CMK (cell line): ENCODE measurements around the gene DNAJB8.

ENCODE experiments used
- DNase-seq: peaks from one replicate; pipeline ENCODE4 v3.0.0-alpha.2; 2010; ENCODE audit warnings: low read depth

DNAJB8 gene

DNA sequence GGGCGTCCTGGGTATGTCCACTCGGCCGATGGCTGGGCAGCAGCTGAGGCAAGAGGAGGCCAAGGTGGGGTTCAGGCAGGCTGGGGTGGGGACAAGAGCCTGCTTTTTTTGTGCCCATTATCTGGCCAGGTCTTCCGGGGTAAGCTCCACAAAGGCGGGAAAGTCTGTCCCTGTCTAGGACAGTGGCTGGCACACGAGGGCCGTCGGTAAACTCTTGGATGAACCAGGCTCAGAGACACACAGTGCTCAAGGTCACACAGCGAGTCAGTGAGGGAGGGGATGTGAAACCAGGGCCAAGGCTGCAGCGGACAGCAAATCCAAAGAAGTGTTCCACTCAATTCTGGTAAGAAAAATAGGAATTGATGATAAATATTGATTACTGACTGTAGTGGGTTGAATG lies 2.9 kb downstream of the DNAJB8 start:
- no peak for DNase-seq

DNA sequence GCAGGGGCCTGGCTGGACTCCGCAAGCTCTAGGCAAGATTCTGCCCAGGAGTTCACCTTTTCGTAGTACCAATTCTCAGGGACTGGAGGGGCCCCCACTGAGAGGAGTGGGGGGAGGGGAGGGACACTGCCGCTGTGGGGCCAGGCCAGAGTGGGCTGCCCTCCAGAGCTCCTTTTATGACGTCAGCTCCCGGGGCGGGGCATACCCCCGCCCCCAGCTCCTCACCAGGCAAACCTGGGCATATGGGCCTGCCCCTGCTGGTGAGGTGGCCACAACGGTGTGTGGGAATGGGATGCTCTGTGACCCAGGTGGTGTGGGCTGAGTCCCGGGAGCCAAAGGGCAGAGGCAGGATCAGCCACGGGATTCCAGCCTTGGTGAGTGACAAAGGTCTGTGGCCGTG lies 3.3 kb downstream of the DNAJB8 start:
- DNase-seq: no peak

DNA sequence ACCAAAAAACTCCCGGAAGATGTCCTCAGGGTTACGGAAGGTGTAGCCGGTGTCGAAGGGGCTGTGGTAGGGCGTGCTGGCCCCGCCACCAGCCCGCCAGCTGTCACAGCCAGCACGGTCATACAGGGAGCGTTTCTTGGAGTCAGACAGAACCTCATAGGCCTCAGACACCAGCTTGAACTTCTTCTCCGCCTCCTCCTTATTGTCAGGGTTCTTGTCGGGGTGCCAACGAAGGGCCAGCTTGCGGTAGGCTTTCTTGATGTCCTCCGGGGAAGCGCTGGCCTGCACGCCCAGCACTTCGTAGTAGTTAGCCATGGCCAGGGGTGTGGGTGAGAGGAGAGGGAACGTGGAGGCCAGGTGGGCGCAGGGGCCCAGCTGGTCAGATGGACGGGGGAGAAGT lies 3.8 kb downstream of the DNAJB8 start:
- DNase-seq: no peak

DNA sequence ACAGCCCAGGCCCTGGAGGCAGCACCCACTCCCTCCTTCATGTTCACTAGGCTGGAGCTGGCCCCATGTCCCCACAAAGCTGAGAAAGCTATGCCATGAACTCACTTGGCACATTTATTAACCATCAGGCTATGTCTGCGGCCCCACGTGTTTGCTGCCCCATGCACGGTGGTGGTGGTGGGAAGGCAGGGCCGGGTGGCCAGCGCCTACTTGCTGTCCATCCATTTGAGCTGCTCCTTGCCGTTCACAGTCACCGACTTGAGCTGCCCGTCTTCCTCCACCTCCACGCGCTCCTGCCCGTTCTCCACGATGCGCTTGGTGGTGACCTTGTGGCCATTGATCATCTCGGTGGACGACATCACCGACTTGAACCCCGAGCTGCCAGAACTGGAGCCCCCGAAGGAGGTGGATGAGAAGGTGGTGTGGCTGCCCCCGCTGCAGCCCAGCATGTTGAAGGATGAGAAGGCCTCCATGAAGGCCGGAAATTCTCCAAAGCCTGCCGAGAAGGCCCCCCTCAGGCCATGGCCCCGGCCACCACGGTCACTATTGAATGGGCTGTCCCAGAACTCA lies 4.3 kb downstream of the DNAJB8 start:
- DNase-seq: no peak

DNA sequence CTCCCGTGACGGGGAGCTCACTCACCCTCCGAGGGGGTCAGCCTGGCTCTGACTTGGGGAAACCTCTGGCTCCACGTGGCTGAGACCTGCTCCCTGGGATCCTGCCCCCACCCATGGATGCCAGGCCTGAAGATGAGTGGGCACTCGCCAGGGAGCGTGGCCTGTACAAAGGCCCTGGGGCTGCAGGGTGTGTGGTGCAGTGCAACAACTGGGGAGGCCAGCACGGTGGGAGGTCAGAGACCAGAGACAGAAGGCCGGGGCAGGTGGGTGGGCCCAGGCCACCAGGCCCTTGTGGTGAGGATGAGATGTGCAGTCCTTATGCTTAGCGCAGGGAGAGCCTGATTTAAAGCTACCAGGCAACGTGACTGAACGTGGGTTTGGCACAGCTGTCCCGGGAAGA lies 5.0 kb downstream of the DNAJB8 start:
- no peak for DNase-seq

DNA sequence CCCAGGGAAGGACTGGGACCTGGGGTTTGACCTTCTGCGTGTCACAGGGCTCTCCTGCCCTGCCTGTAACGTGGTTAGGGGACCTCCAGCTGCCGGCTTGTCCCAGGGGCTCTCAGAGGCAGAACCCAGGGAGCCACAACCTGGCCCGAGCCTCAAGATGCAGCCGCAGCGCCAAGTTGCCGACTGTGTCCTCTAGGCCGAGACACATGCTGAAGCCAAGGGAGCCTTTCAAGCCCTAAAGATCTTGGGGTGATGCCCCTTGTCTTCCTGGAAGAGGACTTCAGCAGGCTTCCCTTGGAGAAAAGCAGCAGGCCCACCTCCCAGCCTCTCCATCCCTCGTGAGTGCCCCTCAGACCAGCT lies 7.2 kb downstream of the DNAJB8 start:
- DNase-seq: no peak

DNA sequence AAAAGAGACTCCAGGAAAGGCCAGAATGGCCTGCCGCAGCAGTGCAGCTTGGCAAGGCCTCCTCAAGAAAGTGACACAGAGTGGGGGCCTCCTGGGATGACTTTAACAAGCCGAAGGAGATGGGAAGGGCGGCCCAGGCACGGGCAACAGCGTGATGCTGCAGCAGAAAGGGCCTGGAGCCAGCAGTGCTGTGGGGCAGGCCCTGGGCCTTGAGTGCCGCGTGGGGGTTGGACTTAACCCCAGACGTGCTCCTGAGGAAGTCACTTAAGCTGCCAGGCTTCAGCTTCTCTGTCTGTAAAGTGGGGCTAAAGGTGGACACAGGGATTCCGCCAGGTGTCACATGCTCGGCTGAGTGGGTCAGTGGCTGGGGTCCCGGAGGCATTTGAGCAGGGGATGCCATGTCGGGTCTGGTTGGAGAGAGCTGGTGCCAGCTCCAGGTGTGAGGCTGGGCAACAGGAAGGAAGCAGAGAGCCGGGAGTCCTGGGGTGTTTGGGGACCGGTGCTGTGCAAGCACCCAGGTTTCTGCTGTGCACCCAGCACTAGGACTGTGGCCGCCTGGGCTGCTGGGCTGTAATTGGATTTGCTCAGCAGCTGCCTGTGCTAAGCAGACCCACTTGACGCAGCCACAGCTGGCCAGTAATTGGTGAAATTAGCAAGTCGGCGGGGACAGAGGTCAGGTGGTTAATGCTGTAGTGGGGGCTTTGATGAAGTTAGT lies 7.8 kb downstream of the DNAJB8 start:
- no peak for DNase-seq

DNA sequence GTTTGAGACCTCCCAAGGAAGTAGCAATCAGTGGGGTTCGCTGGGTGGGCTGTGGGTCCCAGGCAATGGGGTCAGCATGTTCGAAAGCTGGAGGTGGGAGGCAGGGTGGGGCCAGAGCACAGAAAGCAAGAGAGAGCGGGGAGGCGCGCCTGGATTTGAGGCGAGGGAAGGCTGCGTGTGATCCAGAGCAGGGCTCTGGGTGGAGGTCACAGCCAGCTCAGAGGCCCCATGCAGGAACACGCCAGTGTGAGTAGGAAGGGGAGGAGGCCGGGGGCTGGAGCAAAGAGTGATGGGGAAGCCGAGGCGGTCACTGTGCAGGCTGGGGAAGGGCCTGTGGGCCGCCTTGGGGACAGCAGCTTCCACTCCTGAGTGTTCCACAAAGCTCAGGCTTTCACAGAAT lies 8.8 kb downstream of the DNAJB8 start:
- no peak for DNase-seq

DNA sequence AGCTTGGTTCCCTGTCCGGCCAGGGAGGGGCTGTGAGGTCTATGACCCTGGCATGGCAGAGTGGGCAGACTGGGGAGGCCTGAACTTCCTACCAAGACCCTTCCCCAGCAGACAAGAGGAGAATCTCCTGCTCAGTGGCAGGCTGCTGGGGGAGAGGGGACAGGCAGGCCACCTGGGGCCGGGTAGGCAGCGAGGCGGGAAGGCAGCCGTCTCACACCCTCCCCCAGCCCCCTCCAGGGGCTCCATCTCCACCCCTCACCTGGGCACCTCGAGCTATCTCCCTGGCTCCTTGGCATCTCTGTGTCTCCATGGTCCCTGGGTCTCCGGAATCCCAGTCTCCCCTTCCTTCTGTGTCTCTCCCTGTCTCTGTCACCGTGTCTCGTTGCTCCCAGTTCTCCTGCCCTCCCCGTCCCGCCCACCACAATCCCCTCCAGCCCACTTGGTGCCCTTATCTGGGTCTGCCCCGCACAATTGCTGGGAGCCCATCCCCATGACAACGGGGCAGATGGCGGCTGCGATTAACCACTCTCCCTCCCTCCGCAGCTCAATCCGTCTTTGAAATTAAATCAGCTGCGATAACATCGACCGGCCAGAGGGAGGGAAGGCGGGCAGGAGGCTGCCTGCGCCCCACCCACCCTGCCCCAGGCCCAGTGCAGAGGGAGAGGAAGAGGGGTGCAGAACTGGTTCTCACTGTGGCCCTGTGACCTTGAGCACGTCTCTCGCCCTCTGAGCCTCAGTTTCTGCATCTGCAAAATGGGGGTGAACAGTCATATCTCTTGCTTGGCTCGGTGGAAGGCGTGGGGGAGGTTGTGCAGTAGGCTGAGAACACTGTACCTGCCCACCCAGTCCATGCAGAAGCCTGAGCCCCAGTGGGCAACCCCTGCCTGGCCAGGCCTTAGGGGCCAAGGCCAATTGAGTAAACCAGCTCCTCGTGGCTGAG lies 9.6 kb downstream of the DNAJB8 start:
- DNase-seq: peak; percentile 72

DNA sequence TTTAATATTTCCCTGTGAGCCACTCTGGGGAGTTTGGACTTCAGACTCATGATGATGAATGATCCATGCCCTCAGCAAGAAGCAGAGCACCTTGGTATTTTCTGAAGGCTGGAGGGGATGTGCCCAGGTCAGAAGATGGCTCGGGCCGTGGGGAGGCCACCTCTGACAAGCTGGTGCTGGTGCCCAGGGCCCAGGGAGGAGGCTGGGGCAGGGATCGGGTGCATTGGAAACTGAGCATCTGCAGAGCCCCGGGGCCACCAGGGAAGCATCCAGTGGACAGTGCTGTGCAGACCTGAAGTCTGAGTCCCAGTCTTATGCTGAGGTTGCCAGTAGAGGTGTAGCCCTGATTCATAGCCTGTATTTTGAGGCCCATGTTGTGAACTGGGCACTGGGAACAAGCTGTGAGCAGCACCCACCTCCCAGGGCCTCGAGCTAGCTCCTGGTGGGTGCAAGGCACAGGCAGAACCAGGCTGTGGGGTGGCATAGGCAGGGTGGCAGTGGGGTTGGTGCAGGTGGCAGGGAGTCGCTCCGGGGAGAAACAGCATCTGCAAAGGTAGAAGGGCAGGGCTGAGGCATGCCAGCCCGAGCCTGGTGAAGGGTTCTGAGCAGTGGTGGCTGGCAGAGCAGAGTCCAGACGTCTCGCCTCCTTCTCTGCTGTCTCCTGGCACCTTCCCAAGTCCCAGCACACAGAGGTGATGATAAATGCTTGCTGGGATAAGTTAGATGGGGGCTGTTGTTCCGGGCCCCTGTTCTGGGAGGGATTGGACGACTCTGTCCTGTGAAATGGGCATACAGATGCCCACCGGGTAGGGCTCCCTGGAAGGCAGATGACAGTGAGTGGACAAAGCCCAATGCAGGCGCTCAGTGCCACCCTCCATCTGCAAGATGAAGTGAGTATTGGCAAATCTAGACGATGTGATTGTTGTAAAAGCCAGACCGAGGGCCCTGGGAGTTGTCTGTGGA lies 10.6 kb downstream of the DNAJB8 start:
- DNase-seq: no peak

DNA sequence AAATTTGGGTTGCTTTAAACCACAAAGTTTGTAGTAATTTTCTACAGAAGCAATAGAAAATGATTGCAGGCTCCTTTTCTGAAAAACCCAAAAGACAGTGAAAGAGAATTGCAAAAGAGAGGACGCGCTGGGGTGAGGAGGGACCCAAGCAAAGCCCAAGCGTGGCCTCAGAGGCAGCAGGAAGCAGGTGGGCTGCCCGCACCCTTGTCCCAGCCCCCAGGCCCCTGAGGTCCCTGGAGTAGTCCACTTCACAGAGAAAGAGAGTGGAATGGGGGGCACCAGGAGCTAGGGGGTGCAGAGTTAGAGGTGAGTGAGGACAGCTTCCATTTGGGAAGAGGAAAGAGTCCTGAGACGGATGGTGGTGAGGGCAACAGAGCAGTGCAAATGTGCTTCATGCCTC lies 11.6 kb downstream of the DNAJB8 start:
- DNase-seq: no peak

DNA sequence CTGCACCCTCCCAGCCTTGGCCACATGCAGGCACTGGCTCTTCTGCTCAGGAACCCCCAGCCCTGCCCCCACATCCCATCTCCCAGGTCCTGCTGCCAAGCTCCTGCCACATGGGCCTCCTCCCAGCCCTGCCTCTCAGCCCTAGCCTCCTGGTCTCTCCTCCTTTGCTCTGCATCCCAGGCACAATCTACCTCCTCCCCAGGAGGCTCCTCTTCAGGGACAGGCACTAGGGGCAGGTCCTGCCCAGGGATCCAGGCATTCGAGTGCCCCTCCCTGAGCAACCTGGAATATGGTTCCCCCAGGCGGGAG lies 12.4 kb downstream of the DNAJB8 start:
- no peak for DNase-seq

DNA sequence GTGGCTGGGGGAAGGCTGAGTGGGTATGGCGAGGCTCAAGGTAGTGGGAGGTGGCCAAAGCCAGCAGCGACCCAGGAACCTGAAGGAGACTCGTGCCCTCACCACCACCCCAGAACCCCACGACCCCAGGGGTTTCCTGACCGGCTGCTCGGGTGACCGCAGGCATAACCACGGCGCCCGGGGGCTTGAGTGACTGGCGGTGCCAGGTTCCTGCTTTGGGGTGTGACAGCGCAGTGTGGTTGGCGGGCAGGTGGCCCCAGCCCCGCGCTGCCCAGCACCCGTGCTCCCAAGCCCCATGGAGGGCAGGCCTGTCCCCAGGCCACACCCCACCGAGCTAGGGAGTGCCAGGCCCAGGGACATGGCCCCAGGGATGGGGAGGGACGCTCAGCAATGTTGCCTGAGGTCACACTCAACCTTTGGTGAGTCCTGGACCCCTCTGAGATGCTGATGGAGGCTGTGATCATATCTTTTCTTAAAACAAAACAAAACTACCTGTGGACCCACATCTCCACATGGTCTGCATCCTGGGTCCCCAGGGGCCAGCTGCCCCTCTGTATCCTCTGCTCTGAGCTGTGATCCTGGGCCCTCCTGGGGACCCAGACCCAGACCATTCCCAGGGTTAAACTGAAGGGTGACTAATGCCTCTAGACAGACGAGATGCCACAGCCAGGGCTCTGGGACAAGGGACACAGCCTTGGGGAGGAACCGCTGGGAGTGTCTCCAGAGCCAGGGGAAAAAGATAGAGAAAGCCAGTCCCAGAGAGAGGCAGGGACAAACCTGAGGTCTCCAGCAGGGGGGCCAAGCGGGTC lies 13.0 kb downstream of the DNAJB8 start:
- no peak for DNase-seq

DNA sequence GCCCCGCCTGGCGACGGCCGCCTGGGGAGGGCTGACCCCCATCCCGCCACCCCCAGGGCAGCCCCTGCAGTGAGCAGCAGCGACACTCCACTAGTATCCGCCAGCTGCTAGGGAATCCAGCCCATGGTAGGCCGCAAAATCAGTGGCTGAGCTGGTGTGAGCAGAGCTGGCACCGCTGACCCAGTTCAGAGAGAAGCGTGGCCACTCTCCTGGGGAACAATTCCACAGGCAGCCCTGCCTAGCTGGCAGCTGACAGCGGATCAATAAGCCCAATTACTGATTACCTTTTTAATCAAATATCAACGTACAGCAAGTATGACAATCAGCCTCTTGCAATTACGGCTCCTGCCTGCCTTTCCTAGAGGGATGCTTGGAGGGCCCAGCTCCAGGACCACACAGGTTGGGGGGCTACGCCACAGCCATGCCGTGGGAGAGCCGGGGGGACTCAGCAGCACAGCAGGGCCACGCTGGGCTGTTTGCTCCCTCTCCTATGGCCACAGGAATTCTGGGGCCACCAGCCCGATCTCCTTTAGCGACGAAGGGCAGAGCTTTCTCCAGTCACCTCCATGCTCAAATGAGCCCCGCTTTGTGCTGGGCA lies 13.9 kb downstream of the DNAJB8 start:
- no peak for DNase-seq

DNA sequence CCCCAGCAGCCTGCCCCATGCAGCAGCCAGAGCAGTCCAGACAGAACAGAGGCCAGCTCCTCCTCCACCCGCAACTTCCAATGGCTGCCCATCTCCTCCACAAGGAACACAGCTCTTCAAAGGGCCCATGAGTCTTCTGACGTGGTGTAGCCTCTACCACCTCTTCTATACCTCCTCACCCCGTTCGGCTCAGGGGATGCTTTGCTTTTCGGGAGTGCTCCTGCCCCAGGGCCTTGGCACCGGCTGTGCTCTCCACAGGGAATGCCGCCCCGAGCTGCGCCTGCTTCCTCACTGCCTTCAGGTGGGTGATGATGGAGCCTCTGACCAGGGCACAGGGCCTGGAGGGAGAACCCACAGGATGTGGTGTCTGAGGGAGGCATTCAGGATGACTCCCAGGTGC lies 14.6 kb downstream of the DNAJB8 start:
- no peak for DNase-seq

DNA sequence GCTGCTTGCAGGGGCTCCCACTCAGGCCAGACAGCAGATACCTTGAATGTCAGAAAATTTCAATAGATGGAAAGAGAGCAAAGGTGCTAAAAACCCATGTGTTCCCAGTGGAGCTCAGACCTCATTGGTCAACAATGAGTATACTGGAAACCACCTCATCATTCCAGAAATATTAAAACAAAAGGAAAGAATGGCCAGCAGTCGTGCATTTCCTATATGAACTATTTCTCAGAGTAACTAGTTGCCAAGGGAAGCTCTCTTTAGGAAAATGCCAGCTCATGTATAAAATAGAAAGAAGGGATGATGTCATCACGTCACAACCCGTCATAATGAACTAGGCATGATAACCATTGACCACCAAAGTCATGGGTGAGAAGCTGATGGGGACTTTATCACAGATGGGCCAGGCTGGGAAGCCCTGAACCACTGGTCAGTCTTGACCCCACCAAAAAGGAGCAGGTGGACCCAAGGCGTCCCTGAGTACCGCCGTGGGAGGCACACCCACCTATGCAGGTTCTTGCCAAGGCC lies 17.5 kb downstream of the DNAJB8 start:
- DNase-seq: no peak

DNA sequence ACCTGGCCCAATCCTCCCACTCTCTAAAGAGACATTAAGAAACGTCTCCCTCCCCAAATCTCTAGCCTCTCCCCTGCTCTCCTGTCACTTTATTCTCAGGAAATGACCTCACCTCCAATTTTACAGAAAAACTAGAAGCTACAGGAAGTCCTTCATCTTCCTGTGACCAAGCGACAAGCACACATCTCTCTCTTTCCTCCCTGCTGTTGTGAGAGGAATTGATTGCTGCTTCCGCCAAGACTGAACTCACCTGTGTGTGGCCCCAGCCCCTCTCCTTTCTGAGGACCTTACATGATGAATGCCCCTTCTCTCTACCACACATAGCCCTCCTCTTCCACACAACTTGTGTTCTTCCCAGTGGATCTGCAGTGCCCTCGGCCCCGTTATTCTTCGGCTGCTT lies 18.2 kb downstream of the DNAJB8 start:
- DNase-seq: no peak

DNA sequence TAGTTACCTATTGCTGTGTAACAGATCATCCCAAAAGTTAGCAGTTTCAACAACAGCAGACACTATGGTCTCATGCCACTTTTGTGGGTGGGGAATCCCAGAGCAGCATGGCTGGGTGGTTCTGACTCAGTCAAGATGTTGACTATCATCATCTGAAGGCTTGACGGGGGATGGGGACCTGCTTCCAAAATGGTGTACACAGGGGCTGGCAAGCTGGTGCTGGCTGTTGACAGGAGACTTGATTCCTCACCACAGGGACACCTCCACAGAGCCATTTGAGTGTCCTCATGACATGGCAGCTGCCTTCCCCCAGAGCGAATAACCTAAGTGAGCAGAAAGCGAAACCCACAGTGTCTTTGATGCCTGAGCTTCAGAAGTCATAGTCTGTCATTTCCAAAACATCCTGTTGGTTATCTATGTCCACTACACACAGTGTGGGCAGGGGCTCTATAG lies 19.1 kb downstream of the DNAJB8 start:
- DNase-seq: no peak

DNA sequence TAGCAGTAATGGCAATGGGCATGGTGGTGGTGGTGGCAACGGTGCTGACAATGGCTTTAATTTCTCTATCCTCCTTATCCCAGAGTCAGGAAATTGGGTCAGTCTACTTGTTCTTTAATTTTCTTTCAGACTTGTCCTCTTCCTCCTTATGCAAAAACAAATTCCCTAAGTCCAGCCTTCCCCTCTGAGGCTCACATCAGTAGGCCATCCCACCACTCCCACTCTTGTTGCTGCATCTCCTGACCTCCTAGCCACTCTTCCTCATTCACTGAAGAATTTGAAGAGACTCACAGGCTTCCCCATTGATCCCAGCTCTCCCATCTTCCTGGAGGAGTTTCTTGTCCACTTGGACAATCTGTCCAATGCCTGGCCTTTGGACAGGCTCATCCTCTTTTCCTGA lies 19.9 kb downstream of the DNAJB8 start:
- DNase-seq: no peak

DNA sequence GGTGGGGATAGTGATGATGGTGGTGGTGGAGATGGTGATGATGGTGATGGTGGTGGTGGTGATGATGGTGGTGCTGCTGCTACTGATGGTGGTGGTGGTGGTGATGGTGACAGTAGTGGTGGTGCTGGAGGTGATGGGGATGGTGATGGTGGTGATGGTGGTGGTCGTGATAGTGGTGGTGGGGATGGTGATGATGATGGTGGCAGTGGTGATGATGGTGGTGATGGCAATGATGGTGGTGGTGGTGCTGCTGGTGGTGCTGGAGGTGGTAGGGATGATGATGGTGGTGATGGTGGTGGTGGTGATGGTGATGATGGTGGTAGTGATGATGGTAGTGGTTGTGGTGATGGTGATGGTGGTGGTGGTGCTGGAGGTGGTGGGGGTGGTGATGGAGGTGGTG lies 21.3 kb downstream of the DNAJB8 start:
- no peak for DNase-seq

DNA sequence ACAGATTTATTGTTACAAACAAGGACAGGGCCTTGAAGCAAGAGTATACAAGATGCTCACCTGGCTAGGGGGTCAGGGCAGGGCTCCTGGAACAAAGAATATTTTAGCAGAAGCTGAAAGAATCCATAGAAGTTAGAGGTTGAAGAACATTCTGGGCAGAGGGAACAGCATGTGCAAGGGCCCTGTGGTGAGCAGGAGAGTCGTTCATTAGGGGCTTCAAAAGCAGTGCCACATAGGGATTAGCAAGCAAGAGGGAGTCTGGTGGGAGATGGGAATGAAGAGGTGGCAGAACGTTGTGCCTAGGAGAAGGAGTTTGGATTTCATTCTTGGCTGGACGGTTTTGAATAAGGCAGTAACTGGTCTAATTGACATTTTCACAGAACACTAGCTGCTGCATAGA lies 22.9 kb downstream of the DNAJB8 start:
- DNase-seq: no peak
